ENCODE data around the gene RANBP3.
"Not testable (repeated sequence)": the region's sequence is repeated elsewhere in the genome, so short reads cannot be mapped to it uniquely, and the experiment has no call there.

The RANBP3 gene

DNA sequence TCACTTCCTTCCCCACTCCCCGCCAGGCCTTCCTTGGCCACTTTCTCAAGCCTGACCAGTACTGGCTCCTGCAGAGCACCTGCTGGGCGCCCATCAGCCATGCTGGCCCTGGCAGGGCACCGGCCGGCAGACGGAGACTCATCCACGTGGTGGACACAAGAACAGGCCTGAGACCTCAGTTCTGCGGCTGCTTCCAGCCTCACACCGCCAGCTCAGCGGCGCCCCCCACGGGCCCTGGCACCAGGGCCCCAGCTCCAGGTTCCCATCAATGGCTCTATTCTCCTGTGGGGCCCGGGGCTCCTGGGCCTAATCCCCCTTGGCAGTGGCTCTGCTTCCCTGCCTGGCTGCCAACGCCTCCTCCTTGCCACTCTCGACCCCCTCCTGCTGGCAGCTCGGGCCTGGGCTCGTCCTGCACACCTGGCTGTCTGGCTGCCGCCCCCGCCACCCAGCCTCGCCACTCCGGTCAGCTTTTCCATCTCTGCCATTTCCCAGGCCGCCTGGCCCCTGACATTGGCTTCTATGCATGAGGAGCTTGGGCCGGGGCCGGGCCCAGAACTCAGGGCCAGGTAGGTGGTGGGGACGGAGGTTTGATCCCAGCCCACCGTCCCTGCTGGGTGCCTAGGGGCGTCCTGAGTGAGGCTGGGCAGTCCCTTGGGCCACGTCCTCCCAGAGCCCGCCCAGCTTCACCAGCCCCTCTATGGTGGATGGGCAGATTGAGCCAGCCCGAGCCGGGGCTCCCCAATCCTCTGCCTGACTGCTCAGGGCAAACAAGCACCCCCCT is 80.6 kb downstream of the RANBP3 start:
- no peak for DNase-seq

DNA sequence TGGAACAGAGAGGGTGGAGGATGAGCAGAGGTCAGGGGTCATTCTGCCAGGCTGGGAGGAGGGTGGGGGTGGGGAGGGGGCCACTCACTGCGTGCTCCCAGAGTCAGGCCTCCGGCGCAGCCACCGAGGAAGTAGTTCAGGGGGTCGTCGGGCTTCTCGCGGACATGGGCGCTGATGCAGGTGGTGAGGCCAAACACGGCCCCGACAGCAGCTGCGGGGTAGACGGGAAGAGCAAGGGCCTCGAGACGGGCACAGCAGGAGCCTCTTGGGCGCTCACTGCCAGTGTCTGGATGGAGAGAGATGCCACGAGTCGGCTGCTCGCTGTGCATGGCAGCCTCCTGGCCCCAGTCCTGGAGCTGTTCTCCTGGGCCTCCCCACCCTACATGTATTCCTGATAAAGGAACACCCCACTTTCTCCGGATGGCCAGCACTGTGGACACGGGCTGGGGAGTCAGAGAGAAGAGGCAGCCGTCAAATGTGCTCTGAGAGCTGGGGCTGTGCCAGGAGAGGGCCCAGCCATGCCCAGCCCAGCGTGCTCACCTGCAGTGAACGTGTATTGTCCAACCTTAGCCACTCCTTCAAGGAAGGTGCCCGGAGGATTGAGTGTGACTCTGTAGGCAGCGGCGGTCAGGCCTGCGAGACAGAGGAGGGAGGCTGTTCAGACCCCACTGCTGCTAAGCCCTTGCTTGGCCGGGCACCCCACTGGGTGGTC is 81.4 kb downstream of the RANBP3 start:
- DNase-seq, result no peak

DNA sequence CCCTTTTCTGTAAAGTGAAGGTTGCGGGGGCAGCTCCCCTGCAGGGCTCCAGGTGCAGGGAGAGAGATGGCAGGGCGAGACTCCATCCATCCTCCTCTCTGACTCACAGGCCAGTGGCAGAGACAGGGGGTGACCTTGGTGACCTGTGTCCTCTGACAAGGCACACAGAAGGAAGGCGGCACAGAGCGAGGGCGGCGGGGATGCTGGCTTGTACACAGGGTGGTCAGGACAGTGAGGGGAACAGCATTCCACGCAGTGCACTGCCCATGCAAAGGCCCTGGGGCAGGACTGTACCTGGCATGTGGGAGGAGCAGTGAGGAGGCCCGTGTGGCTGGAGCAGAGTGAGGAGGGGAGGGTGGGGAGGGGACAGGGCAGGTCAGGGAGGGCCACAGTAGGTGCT is 82.0 kb downstream of the RANBP3 start:
- DNase-seq, result no peak

DNA sequence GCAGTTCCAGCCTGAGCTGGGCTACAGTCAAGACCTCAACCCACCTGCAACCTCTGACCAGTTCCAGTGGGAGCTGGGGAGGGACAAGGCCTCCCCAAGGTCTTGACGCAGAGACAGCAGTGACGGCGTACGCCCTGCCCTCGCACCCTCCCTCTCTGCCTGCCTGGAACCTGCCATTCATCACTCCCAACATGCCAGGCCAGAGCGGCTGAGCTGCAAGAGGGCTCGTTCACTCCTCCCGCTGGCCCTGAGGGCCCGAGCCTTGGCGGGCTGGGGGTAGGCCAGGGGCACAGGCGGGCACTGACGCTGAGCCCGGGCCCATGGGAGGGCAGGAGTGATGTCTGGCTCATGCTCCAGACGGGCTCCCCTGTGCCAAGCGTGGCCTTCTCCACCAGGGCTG is 82.5 kb downstream of the RANBP3 start:
- no peak for DNase-seq

DNA sequence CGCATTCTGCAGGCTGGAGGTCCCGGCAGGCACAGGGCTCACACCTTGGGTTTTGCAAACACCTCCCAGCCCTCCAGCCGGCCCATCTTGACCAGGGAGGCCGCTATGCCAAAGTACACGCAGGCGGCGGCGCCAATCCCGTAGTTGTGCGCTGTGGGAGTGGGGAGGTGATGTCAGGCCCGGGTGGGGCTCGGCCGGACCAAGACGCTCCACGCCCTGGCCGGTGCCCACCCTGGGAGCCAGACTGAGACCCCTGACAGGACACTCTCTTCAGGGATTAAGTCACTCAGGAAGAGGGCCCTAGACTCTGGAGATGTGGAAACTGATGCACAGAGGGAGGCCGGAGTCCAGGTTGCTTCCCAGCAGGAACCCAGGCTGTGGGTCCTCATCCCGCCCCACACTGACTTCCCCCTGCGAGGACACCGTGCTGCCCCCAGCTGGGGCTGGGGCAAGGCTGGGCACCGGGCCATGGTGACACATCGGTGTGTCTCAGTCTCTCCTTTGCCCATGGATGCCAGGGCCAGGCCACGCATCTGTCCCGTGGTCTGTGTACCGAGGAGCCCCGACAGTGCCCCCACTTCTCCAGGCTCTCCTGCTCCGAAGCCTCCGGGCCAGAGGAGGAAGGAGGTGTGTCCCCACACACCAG is 83.1 kb downstream of the RANBP3 start:
- DNase-seq, result no peak

DNA sequence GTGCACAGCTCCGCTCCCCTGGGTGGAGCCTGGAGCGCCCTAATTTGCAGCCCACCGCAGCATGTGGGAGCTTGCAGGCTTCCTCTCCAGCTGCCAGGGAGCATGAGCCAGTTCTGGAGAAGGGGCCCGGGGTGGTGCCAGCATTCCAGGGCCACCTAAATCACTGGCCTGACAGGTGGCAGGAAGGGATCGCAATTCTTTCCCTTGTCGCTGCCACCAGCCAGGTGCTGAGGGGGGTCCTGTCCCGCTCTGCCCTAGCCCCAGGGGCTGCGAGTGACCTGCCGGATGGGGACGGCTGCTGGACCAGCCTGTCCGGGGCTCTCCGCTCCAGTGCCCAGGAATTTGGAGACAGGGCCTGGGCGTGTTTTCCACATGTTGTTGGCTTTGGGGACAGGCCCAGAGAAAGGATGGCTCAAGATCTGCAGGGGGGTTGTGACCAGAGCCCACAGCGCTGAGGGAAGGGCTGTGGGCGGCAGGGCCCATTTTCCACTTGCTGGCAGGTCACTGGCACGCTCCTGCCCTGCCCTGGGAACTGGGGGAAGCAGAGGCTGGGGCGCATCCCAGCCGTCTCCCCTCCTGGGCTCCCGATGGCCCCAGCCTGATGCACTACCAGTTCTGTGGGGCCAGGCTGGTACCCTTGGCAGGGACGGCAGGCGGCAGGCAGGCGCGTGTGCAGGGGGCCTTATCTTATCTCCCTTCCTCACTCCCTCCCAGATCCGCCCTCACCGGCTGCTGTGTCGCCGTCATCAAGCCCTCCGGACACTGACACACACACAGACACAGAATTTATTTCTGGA is 83.8 kb downstream of the RANBP3 start:
- no peak for DNase-seq

DNA sequence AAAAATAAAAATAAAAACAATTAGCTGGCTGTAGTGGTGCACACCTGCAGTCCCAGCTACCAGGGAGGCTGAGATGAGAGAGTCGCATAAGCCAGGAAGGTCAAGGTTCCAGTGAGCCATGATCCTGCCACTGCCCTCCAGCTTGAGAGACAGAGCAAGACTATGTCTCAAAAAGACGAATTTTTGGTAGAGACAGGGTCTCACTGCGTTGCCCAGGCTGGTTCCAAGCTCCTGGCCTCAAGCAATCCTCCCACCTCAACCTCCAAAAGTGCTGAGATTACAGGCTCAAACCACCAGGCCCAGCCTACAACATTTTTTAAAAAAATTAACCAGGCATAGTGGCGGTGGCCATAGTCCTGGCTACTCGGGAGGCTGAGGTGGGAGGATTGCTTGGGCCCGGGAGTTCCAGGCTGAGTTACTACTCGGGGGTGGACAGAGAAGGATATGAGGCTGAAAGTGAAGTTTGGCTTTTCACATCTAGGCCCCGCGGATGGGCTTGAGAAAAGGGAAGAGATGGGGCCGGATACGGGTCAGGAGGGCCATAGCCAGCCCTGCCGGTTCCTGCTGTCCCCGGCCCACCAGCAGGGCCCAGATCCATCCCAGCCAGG is 84.5 kb downstream of the RANBP3 start:
- no peak for DNase-seq

DNA sequence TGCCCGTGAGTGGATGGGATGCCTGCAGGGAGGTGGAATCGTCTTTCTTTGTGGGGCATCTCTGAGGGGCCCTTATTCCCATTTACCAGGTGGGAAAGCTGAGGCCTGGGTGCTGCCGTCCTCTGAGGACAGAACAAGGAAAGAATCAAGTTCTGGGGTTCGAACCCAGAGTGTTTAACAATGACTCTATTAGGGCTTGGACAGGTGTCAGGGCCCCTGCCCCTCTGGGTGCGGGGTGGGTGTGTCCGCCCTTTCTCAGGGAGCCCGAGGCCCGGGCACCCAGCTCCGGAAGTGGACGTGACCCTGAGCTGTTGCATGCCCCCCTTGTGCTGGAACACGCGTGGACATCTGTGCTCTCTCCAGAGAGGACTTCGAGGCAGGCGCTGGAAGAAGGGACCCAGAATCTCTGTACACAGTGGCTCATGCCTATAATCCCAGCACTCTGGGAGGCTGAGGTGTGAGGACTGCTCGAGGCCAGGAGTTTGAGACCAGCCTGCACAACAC is 85.1 kb downstream of the RANBP3 start:
- no peak for DNase-seq

DNA sequence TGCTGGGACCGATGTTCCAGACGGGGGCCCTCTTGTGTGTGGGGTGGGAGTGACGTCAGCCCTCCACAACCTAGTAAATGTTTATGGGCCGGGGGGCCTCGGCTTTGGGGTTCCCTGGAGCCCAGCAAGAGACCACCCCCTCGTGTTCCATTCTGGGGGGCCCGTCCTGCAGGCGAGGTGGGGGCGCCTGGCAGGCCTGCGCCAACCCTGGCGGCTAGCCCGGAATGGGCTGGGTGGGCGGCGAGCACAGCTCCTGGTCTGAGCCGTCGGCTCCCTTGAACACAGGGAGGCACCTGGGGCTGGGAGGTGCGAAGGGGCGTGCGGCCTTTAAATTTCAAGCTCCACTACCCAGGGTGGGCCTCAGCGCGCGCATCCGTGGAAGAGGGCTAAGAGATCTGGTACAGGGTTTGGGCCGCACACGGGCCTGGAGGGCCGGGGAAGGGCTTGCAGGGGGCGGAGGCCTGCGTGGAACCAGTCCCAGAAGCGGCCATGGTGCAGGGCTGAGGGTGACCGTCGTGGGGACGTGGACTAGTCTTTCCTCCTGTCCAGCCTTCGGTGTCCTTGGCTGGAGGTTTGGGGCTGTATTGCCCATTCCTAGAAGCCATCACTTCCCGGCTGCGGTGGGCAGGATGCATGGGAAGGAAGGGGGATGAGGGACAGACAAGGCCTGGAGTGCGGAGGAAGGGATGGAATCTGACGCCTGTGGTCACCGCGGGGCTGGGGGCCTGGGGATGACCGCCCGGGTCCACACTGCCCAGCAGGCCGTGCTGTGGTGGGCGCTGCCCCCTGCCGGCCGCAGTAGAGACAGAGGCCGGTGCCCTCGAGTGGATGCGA is 85.8 kb downstream of the RANBP3 start:
- no peak for DNase-seq

DNA sequence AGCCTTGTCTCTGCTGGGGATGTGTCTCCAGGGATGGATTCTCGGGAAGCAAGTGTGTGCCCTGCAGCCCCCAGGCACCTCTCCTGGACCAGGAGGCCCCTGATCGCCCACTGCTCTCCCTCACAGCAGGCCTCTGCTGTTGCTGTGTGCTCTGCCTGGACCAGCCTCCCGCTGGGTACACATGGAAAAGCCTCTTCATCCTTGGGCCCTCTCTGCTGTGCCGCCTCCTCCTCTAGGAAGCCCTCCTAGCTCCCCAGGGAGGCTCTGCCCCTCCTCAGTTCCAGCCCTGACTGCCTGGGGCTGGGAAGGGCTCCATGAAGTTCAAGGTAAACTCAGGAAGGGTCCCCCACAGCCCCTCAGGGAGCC is 86.4 kb downstream of the RANBP3 start:
- DNase-seq, result no peak

DNA sequence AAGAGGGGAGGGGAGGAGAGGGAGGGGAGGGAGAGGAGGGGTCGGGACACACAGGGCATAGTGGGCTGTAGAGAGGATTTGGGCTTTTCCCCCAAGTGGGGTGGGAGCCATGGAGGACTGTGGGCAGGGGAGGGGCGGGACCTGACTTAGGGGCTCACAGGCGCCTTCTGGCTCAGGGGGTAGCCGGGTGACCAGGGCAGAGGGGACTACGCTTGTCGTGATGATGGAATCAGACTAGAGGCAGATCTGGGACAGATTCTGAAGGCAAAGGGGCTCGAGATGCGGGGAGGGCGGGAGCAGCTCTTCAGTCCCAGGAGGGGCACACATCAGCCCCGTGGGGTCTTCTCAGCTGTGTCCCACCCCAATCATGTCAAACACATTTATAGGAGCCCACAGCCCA is 87.8 kb downstream of the RANBP3 start:
- no peak for DNase-seq

DNA sequence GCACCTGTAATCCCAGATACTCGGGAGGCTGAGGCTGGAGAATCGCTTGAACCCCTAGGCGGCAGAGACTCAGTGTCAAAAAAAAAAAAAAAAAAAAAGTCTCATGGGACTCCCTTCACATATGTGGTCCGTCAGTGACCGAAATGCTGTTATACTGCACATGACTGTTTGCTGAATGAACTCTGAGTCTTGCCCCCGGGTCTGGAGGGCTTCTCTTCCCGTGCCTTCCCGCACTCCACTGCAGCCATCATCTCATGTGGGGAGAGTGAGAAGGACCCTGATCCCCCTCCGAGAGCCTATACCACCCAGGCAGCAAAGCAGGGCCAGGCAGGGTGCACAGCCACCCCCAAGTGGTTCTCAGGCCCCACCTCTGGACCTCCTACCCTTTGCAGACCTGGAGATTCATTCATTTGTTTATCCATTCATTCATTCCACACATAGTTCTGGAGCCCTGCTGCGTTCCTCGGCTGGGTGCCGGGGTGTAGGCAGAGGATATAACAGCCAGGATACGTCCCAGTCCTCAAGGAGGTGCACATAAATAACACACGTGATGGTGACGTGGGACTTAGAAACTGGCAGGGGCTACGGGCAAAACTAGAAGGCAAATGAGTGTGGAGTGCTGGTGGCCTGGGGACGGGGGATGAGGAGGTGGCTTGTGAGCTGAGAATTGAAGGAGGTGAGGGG is 88.5 kb downstream of the RANBP3 start:
- no peak for DNase-seq

DNA sequence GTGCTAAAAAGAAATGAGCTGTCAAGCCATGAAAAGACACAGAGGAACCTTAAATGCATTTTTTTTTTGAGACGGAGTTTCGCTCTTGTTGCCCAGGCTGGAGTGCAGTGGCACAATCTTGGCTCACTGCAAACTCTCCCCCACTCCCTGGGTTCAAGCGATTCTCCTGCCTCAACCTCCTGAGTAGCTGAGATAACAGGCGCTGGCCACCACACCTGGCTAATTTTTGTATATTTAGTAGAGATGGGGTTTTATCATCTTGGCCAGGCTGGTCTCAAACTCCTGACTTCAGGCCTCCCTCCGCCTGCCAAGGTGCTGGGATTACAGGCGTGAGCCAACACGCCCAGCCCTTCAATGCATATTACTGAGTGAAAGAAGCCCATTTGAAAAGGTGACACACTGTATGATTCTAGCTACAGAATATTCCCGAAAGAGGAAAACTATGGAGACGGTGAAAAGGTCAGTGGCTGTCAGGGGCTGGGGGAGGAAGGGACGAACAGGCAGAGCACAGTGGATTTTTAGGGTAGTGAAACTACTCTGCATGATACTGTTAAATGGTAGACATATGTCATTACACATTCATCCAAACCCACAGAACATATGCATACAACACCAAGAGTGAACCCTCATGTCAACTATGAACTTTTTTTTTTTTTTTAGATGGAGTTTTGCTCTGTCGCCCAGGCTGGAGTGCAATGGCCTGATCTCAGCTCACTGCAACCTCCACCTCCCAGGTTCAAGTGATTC is 93.7 kb downstream of the RANBP3 start:
- DNase-seq, result not testable (repeated sequence)

DNA sequence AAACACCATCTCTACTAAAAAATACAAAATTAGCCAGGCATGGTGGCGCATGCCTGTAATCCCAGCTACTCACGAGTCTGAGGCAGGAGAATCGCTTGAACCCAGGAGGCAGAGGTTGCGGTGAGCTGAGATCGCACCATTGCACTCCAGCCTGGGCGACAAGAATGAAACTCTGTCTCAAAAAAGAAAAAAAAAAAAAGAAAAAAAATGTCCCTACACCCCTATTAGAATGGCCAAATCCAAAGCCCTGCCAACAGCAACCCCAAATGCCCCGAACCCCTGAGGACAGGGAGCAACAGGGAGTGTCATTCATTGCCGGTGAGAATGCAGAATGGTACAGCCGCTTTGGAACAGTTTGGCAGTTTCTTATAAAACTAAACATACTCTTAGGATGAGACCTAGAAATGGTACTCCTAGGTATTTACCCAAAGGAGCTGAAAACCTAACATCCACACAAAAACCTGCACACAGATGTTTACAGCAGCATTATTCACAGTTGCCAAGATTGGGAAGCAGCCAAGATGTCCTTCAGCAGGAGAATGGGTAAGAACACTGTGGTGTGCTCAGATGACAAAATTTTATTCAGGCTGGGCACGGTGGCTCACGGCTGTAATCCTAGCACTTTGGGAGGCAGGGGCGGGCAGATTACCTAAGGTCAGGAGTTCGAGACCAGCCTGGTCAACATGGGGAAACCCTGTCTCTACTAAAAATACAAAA is 94.6 kb downstream of the RANBP3 start:
- not testable (repeated sequence) for DNase-seq

DNA sequence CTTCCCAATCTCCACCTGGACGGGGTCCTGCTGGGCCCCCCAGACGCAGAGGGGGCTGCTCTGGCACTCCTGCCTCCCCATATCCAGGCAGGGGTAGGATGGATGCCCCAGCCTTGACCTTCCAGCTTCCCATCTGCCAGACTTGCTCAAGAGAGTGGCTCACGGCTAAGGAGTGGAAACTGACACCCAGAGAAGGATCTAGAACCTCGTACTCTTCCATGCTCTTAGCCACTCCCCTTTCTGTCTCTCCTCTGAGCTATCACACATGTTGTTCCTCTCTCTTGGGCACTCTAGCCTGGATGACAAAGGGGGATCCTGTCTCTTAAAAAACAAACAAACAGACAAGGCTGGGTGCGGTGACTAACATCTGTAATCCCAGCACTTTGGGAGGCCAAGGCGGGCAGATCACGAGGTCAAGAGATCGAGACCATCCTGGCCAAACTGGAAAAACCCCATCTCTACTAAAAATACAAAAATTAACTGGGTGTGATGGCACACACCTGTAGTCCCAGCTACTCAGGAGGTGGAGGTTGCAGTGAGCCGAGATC is 95.4 kb downstream of the RANBP3 start:
- DNase-seq, result no peak

DNA sequence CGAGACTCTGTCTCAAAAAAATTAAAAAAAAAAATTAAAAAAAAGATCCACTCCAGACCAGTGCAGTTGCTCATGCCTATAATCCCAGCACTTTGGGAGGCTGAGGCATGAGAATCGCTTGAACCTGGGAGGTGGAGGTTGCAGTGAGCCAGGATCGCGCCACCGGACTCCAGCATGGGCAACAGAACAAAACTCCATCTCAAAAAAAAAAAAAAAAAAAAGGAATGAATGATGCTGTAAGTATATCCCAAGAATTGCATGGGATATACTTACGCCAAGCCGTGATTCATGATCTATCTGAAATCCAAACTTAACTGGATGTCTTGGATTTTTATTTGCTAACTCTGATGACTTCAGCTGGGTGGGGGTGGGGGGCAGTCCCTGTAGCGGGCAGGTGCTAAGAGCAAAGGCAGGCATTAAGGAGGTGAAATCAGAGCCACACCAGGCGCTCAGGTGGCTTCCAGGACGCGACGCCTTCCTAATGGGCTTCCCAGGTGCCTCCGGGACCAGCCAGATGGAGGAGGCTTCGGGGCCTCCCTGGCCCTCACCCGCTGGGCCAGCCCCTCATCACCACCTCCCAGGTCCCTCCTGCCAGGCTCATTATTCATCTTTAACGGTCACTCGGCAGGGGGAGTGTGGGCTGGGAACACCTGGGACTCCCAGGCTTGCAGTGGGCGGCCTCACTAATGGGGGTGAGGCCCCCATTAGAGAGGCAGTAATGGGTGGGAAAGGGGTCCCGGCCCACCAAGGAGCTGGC is 96.2 kb downstream of the RANBP3 start:
- no peak for DNase-seq

DNA sequence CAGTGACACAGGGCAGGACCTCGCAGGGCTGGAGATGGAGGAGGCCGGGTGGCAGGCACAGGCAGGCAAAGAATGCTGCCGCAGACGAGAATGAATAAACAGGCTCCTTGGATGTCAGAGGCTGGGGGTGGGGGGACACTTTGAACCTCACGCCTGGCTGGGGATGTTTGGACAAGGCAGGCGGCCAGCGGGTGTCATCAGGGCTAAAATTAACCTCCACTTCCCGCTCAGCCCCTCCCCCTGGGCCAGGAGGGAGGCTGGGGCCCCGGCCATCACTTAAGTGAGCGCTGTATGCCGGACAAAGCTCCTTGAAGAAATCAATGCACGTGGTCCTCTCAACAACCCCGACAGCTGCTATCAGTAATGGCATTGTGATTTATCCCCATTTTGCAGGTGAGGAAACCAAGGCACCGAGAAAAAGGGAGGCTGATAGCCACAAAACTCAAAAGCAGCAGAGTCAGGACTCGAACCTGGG is 97.3 kb downstream of the RANBP3 start:
- DNase-seq, result no peak

DNA sequence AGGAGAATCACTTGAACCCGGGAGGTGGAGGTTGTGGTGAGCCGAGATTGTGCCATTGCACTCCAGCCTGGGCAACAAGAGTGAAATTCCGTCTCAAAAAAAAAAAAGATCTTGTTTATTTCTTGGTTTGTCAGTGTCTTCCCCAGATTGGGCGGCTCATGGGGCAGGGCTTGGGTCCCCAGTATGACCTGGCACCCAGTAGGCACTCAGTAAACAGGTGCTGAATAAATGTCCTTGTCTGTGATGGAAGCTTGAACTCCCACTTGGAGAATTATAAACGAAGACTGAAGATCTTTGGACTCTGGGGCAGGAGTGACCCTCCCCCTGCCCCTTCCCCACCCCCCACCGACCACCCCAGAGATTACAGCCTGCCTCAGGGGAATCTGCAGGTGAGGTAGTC is 97.7 kb downstream of the RANBP3 start:
- no peak for DNase-seq
